Suprapubic skin (tissue), 4 donors: ENCODE results near the gene C1orf226. TPM values are rescaled to one million over a fixed set of nuclear protein-coding genes. Genes with fewer than 3 reads are reported as not detected.

Experiments used
- DNase-seq, 2 donors: peaks; one replicate each; pipeline ENCODE4 v3.0.0-alpha.2; 2019; ENCODE audit warnings: low spot score in 2 of 2
- H3K27ac ChIP-seq: fragments of 200-600 bp; sonication (generic); one replicate; pipeline ENCODE4 v1.5.1; 2019
- H3K27me3 ChIP-seq: fragments of 200-600 bp; sonication (generic); one replicate; pipeline ENCODE4 v1.5.1; 2019
- H3K36me3 ChIP-seq: fragments of 200-600 bp; sonication (generic); one replicate; pipeline ENCODE4 v1.5.1; 2019
- H3K4me1 ChIP-seq: fragments of 200-600 bp; sonication (generic); one replicate; pipeline ENCODE4 v1.5.1; 2019
- H3K4me3 ChIP-seq: fragments of 200-600 bp; sonication (generic); one replicate; pipeline ENCODE4 v1.5.1; 2019; ENCODE audit warnings: mild to moderate bottlenecking
- H3K9me3 ChIP-seq: fragments of 200-600 bp; sonication (generic); one replicate; pipeline ENCODE4 v1.5.1; 2019
- EP300 ChIP-seq: sonication (generic); formaldehyde crosslinking; IDR thresholded peaks from one replicate; pipeline ENCODE4 v1.6.1; 2017; ENCODE audit warnings: antibody characterized with exemption
- POLR2A ChIP-seq, 2 donors: fragments of 450-650 bp; IDR thresholded peaks; one replicate each; pipeline ENCODE4 v1.6.1; 2017; ENCODE audit warnings: antibody characterized with exemption in 2 of 2, mild to moderate bottlenecking in 2 of 2, moderate library complexity in 2 of 2
- POLR2AphosphoS5 ChIP-seq, 3 donors: sonication (generic); formaldehyde crosslinking; IDR thresholded peaks; one replicate each; pipeline ENCODE4 v1.6.1; 2017; ENCODE audit warnings: antibody characterized with exemption in 3 of 3
- WGBS: methylation state at CpG from one replicate; pipeline ENCODE4 v1.1.5; 2018; 5-methylcytosine and 5-hydroxymethylcytosine counted together
- total RNA-seq, 4 donors: library from RNA; depleted of rRNA; stranded (reverse); fragments of >200 nt; gene quantifications; one replicate each; pipeline ENCODE4 v1.1.0, GENCODE V29; 2016
- TF ChIP-seq, protein P1 (sequence below), 2 donors: fragments of 200-600 bp in 1 of 2; fragments of 450-650 bp in 1 of 2; sonication (generic) in 1 of 2; IDR thresholded peaks; one replicate each; pipeline ENCODE4 v1.5.1; 2016 to 2019; ENCODE audit warnings: antibody characterized with exemption in 2 of 2, mild to moderate bottlenecking in 1 of 2, moderate library complexity in 1 of 2

The C1orf226 gene, protein sequence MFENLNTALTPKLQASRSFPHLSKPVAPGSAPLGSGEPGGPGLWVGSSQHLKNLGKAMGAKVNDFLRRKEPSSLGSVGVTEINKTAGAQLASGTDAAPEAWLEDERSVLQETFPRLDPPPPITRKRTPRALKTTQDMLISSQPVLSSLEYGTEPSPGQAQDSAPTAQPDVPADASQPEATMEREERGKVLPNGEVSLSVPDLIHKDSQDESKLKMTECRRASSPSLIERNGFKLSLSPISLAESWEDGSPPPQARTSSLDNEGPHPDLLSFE
- total RNA-seq = 10 to 100 TPM in 2 of 4 donors, 1 to 10 TPM in 2; 3.1 to 14.0 (median 8.9) TPM

DNA sequence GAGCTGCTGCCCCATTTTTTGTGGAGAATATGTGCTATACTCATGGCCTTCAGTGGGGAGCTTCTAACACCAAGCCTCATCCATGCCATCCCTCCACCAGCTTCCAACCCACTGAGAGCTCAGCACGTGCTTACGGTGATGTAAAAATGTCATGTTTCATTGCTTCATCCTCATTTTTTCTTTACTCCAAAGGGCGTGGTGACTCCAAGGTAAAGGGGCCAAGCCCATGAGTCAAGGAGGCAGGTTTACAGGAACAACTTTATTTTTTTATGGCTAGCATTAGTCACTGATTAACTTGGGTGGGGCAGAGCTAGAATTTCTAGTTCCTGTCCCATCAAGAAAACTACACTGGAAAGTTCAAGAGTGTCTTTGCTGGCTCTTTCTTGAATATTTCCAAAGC is at the start of gene C1orf226:
C1orf226 (plus strand) TSS at position 346 of the 400 bp plus-strand sequence. CDS start 174 bp downstream, outside the sequence.
- no peaks in the 10 kb centered on the region for H3K36me3 ChIP-seq
- peak in 1 of 2 donors; percentile 35 for DNase-seq
- no peak for TF ChIP-seq POLR2AphosphoS5 (IDR thresholded peaks at IDR 0.05)
- TF ChIP-seq EP300 = no peak
- TF ChIP-seq, protein P1, sequence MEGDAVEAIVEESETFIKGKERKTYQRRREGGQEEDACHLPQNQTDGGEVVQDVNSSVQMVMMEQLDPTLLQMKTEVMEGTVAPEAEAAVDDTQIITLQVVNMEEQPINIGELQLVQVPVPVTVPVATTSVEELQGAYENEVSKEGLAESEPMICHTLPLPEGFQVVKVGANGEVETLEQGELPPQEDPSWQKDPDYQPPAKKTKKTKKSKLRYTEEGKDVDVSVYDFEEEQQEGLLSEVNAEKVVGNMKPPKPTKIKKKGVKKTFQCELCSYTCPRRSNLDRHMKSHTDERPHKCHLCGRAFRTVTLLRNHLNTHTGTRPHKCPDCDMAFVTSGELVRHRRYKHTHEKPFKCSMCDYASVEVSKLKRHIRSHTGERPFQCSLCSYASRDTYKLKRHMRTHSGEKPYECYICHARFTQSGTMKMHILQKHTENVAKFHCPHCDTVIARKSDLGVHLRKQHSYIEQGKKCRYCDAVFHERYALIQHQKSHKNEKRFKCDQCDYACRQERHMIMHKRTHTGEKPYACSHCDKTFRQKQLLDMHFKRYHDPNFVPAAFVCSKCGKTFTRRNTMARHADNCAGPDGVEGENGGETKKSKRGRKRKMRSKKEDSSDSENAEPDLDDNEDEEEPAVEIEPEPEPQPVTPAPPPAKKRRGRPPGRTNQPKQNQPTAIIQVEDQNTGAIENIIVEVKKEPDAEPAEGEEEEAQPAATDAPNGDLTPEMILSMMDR (IDR thresholded peaks at IDR 0.05) = no peak
- no peak for TF ChIP-seq POLR2A (IDR thresholded peaks at IDR 0.05)
- no peaks in the 10 kb centered on the region for H3K9me3 ChIP-seq
- H3K27ac ChIP-seq = peak within 1 kb of the TSS; percentile 76
- peaks cover 14% of the 10 kb centered on the region for H3K4me1 ChIP-seq
- no peaks in the 10 kb centered on the region for H3K27me3 ChIP-seq
- 63% methylated on average over 3 of the region's 3 CpGs for WGBS
- no peak within 1 kb of the TSS for H3K4me3 ChIP-seq

DNA sequence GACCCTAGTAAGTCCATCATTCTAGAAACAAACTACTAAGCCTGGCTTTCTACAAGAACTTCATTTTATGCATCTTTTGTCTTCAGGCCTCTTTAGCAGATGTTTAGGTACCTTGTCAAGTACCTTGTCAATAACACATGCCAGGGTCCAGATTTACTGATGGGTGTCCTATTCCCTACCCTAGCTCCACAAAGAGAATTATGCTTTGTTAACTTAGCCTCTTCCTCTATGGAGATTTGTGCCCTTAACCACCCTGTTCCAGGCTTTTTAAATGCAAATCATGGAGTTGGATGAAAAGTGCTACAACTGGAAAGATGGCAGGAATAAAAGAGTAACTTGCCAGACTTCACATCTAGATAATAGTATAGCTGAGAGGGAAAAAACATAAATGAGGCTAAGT is 47.5 kb upstream of the C1orf226 start:
- no peaks in the 10 kb centered on the region for H3K9me3 ChIP-seq
- H3K4me1 ChIP-seq = peaks cover 5% of the 10 kb centered on the region
- no peak for DNase-seq
- no peaks in the 10 kb centered on the region for H3K27me3 ChIP-seq
- no peak for TF ChIP-seq POLR2A (IDR thresholded peaks at IDR 0.05)
- TF ChIP-seq, protein P1 (IDR thresholded peaks at IDR 0.05) = no peak
- TF ChIP-seq EP300 = no peak
- no peak for TF ChIP-seq POLR2AphosphoS5 (IDR thresholded peaks at IDR 0.05)
- H3K27ac ChIP-seq = no peak overlapping the region
- H3K36me3 ChIP-seq = no peaks in the 10 kb centered on the region
- no peak overlapping the region for H3K4me3 ChIP-seq

DNA sequence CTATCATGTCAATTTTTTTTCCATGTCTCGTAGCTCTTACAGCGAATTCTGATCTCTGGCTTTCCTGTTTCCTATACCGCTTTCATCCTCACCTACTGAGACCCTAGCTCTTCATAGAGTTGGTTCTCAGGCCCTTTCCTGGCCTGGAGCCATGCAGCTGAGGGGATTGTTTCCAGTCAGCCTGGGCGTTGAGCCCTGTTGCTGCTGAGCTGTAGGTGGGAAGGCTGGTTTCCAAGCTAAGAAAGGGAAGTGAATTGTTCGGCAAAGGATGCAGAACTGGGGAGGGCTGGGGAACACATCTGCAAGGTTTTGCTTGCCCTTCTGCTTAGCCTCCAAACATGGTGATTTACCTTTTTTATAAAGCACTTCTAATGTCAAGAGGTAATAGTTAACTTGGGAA is 46.4 kb upstream of the C1orf226 start:
- H3K4me3 ChIP-seq = no peak overlapping the region
- H3K27ac ChIP-seq = no peak overlapping the region
- H3K4me1 ChIP-seq = peaks cover 2% of the 10 kb centered on the region
- no peaks in the 10 kb centered on the region for H3K27me3 ChIP-seq
- DNase-seq = no peak
- TF ChIP-seq EP300 (no peak), POLR2A (IDR thresholded peaks at IDR 0.05) (no peak), POLR2AphosphoS5 (IDR thresholded peaks at IDR 0.05) (no peak)
- TF ChIP-seq, protein P1 (IDR thresholded peaks at IDR 0.05) = no peak
- 55% methylated on average over 5 of the region's 5 CpGs for WGBS
- no peaks in the 10 kb centered on the region for H3K36me3 ChIP-seq
- no peaks in the 10 kb centered on the region for H3K9me3 ChIP-seq

DNA sequence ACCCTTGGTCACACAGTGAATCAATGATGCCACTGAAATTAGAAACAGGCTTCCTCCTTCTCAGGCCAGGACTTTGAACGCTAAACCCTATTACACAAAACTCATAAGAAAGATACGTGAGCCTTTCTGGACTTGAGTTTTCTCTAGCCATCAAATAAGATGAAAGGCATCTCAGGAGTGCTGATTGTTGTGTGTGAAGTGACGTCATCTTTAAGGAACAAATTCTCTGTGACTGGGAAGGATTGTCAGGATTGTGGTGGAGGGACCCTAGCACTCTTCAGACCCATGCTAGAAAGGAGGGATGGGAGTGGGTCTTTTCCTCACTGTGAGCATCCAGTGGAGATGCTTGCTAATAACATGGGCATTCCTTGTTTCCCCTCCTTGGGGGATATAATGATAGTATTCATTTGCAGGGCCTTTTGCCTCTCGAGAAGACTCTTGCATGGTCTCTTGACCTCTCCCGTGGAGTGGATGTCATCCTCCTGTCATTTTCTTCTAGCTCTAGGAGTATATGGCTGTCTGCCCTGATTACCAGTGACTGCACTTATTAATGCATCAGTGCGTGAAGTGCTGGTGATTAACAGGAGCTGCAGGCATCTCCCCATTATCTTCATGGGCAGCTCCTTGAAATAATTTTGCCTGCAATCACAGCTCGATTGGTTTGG is 44.8 kb upstream of the C1orf226 start:
- 73% methylated on average over 7 of the region's 7 CpGs for WGBS
- Histone ChIP-seq H3K27ac (no peak overlapping the region), H3K4me3 (no peak overlapping the region), H3K9me3 (no peaks in the 10 kb centered on the region), H3K36me3 (no peaks in the 10 kb centered on the region), H3K27me3 (no peaks in the 10 kb centered on the region), H3K4me1 (no peaks in the 10 kb centered on the region)
- DNase-seq = no peak
- TF ChIP-seq, protein P1 (IDR thresholded peaks at IDR 0.05) = no peak
- no peak for TF ChIP-seq EP300
- no peak for TF ChIP-seq POLR2AphosphoS5 (IDR thresholded peaks at IDR 0.05)
- TF ChIP-seq POLR2A (IDR thresholded peaks at IDR 0.05) = no peak

DNA sequence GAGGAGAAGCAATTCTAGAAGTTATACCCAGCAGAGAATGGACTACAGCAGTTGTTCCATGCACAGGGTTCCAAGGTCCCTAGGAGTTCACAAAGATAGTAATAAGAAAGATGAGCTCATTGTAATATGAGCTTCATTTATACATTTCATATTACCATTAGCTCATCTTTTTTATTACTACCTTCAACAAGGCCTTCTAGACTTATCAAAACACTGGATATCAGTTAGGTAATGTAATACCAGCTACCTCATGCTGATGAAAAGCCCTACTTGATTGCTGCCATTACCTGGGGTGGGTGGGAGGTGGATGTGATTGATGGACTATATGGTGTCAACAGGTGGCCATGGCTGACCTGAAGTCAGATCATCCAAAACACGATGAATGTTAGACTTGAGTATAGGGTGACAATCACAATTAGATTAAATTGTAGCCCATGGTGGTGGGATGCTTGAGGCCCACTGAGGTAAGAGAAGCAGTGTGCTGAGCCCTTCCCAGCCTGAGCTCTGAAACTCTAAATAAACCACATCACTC is 39.0 kb upstream of the C1orf226 start:
- no peak overlapping the region for H3K27ac ChIP-seq
- no peaks in the 10 kb centered on the region for H3K36me3 ChIP-seq
- H3K4me3 ChIP-seq = no peak overlapping the region
- DNase-seq = no peak
- 89% methylated on average over 1 of the region's 1 CpG for WGBS
- H3K9me3 ChIP-seq = no peaks in the 10 kb centered on the region
- no peaks in the 10 kb centered on the region for H3K27me3 ChIP-seq
- no peaks in the 10 kb centered on the region for H3K4me1 ChIP-seq
- TF ChIP-seq POLR2A (IDR thresholded peaks at IDR 0.05) (no peak), EP300 (no peak)
